Cardiac muscle cell (in vitro differentiated cells and primary cell): ENCODE measurements around the gene GRIK5. TPM values are rescaled to one million over a fixed set of nuclear protein-coding genes. Genes with fewer than 3 reads are reported as not detected.
"Not testable (repeated sequence)": the region's sequence is repeated elsewhere in the genome, so short reads cannot be mapped to it uniquely, and the experiment has no call there.

Experiments used
- DNase-seq, 2 donors: peaks; one replicate each; pipeline versions ENCODE4 v3.0.0 to v3.0.0-alpha.2; 2010 to 2017; ENCODE audit warnings: low read depth in 1 of 2, low spot score in 1 of 2
- H3K27ac ChIP-seq: fragments of 200-600 bp; sonication (generic); 2 replicates; pipeline ENCODE4 v1.5.1; 2016
- H3K27me3 ChIP-seq: fragments of 200-600 bp; sonication (generic); 2 replicates; pipeline ENCODE4 v1.6.0; 2016; ENCODE audit warnings: control low read depth
- H3K36me3 ChIP-seq: fragments of 200-600 bp; sonication (generic); 2 replicates; pipeline ENCODE4 v1.5.1; 2016; ENCODE audit warnings: control low read depth
- H3K4me1 ChIP-seq: fragments of 200-600 bp; sonication (generic); 2 replicates; pipeline ENCODE4 v1.8.1; 2017; ENCODE audit warnings: low read depth, mild to moderate bottlenecking, mixed run types
- H3K4me3 ChIP-seq: fragments of 200-600 bp; sonication (generic); 2 replicates; pipeline ENCODE4 v1.5.1; 2016; ENCODE audit warnings: mild to moderate bottlenecking
- H3K9me3 ChIP-seq: fragments of 200-600 bp; sonication (generic); 2 replicates; pipeline ENCODE4 v1.5.1; 2017; ENCODE audit warnings: low read depth, mild to moderate bottlenecking, control low read depth
- polyA plus RNA-seq: library from polyadenylated mRNA; unstranded; fragments of >200 nt; fragmentation: Nextera tagmentation; extraction: Ambion mirVana; gene quantifications from 2 replicates; pipeline ENCODE4 v1.2.1, GENCODE V29; 2016
- total RNA-seq: library from RNA; depleted of rRNA; stranded (reverse); fragments of >200 nt; gene quantifications from 2 replicates; pipeline ENCODE4 v1.2.3, GENCODE V29; 2016
- TF ChIP-seq, protein P1 (sequence below): IDR thresholded peaks from 2 replicates; pipeline ENCODE4 v1.5.1; 2012; ENCODE audit warnings: low read depth, mild to moderate bottlenecking, low read length

Gene GRIK5
- total and polyA plus RNA-seq, 2 experiments from 2014 or later = 3.4 to 11.8 TPM

DNA sequence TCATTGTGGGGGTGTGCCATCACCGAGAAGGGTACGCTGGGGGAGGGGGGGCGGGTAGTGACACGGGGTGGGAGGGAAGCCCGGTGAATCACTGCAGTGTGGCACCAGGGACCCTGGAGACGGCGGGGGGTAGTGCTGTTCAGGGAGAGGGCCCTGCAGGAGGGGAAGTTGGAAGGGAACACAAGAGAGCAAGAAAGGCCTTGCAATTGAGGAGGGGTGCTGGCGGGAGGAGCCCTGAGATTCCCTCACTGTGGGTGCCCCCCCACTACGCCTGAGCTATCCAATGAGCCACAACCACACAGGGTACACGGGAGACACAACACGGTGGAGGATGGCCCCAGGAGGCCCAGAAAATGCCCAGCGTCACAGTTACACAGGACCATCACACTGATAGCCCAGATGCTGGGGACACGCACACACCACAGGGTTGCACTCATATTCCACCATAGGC is 75.5 kb downstream of the GRIK5 start:
- no peak for DNase-seq
- H3K36me3 ChIP-seq = no peaks in the 10 kb centered on the region
- no peak overlapping the region for H3K4me3 ChIP-seq
- no peaks in the 10 kb centered on the region for H3K9me3 ChIP-seq
- H3K27me3 ChIP-seq = peaks cover 71% of the 10 kb centered on the region
- TF ChIP-seq, protein P1, sequence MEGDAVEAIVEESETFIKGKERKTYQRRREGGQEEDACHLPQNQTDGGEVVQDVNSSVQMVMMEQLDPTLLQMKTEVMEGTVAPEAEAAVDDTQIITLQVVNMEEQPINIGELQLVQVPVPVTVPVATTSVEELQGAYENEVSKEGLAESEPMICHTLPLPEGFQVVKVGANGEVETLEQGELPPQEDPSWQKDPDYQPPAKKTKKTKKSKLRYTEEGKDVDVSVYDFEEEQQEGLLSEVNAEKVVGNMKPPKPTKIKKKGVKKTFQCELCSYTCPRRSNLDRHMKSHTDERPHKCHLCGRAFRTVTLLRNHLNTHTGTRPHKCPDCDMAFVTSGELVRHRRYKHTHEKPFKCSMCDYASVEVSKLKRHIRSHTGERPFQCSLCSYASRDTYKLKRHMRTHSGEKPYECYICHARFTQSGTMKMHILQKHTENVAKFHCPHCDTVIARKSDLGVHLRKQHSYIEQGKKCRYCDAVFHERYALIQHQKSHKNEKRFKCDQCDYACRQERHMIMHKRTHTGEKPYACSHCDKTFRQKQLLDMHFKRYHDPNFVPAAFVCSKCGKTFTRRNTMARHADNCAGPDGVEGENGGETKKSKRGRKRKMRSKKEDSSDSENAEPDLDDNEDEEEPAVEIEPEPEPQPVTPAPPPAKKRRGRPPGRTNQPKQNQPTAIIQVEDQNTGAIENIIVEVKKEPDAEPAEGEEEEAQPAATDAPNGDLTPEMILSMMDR = no peak
- H3K4me1 ChIP-seq = peaks cover 6% of the 10 kb centered on the region
- H3K27ac ChIP-seq = no peak overlapping the region

DNA sequence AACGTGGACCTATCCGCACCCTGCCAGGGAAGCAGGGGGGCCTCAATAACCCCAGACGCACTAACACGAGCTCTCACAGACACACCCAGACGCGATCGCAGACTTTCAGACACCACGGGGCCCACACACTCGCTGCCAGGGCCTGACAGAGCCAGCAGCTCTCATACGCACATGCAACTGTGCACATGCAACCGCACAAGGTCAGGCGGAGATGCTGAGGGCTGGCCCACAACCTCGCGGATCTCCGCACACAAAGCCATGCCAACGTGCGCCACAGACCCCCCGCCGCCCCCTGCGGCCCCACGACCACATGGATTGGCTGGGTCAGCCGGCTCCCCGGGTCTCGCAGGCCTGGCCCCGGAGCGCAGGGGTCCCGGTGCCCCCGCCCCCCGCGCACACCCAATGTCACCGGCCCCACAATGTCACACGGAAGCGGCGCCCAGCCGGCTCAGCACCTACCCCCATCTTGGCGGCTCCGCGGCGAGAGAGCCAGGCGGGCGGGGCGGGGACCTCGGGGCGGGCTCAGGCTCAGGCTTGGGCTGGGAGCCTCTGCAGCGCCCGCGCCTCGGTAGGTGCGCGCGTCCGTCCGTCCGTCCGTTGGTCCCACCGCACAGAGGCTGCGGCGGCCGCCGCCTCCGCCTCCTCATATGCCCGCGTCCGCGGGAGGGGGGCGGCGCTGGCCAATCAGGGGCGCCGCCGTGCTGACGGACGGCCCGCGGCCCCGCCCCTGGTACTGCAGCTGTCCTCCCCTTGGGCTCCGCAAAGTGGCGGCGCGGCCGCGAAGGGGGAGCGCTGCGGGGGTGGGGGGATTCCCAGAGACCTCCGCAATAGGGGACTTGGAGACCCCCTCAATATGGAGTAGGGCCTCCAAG is 76.2 kb downstream of the GRIK5 start, which contains the start of gene ATP1A3:
TSS of gene ATP1A3 (minus strand) at position 619 of the 872 bp plus-strand sequence. CDS start at position 465, 154 bp downstream.
- Histone ChIP-seq H3K4me3 (peak within 1 kb of the TSS; percentile 41), H3K9me3 (no peaks in the 10 kb centered on the region), H3K36me3 (no peaks in the 10 kb centered on the region), H3K27me3 (peaks cover 64% of the 10 kb centered on the region), H3K27ac (no peak within 1 kb of the TSS), H3K4me1 (peaks cover 6% of the 10 kb centered on the region)
- DNase-seq = peak; percentile 60 to 75
- TF ChIP-seq, protein P1 = no peak

- H3K36me3 ChIP-seq, H3K4me1 ChIP-seq, H3K27ac ChIP-seq, H3K9me3 ChIP-seq, DNase-seq, H3K4me3 ChIP-seq: not testable (repeated sequence)
- peaks cover 46% of the 10 kb centered on the region for H3K27me3 ChIP-seq
These were observed 78.0 kb downstream of the GRIK5 start for GRCh38 chr19:41991925-41992569.

DNA sequence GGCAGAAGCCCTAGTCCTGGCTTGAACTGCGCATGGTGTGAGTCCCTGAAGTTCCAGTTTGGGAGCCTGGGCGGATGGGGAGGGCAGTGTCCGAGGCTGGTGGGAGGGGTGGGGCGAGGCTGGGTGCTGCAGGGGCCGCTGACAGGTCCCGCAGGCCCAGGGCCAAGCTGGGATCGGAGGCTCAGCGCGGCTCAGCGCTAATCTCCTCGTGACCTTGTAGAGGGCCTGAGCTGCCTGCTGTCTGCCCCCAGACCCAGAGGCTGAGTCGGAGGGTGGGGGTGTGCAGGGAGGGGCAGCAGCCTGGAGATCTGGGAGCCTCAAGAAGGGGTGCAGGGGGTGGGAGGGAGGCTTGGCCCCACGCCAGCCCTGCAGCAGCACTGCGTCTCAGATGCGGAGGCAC is 79.0 kb downstream of the GRIK5 start:
- DNase-seq = no peak
- peaks cover 36% of the 10 kb centered on the region for H3K27me3 ChIP-seq
- TF ChIP-seq, protein P1 = no peak
- no peaks in the 10 kb centered on the region for H3K4me1 ChIP-seq
- no peak overlapping the region for H3K4me3 ChIP-seq
- H3K9me3 ChIP-seq = no peaks in the 10 kb centered on the region
- no peak overlapping the region for H3K27ac ChIP-seq
- no peaks in the 10 kb centered on the region for H3K36me3 ChIP-seq

DNA sequence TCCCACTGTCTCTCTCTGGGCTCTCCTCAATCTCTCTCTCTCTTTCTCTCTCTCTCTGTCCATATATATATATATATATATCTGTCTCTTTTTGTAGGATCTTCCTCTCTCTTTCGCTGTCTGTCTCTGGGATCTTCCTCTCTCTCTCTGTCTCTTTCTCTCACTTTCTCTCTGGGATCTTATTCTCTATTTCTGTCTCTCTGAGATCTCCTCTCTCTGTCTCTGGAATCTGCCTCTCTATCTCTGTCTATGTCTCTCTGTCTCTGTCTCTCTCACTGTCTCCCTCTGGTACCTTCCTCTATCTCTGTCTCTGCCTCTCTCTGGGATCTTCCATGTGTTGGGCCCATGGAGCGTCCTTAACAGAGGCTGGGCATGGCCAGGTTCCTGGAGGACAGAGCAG is 79.4 kb downstream of the GRIK5 start:
- no peaks in the 10 kb centered on the region for H3K9me3 ChIP-seq
- DNase-seq = no peak
- H3K27me3 ChIP-seq = peaks cover 32% of the 10 kb centered on the region
- H3K27ac ChIP-seq = no peak overlapping the region
- H3K4me3 ChIP-seq = no peak overlapping the region
- TF ChIP-seq, protein P1 = no peak
- H3K4me1 ChIP-seq = no peaks in the 10 kb centered on the region
- H3K36me3 ChIP-seq = no peaks in the 10 kb centered on the region

- Histone ChIP-seq H3K4me3 (no peak overlapping the region), H3K27me3 (peaks cover 26% of the 10 kb centered on the region), H3K27ac (no peak overlapping the region), H3K9me3 (no peaks in the 10 kb centered on the region), H3K4me1 (no peaks in the 10 kb centered on the region), H3K36me3 (no peaks in the 10 kb centered on the region)
- TF ChIP-seq, protein P1 = no peak
- DNase-seq = no peak
These were observed 80.0 kb downstream of the GRIK5 start for GRCh38 chr19:41990028-41990427.
